PC-3 (cell line): ENCODE measurements around the gene WDR59.

Experiments used
- EZH2 ChIP-seq: fragments of 300-600 bp; sonication (generic); IDR thresholded peaks from one replicate; pipeline ENCODE4 v1.6.1; 2017; ENCODE audit warnings: antibody characterized with exemption, mild to moderate bottlenecking, low read length; ENCODE audit not compliant: unreplicated experiment
- EZH2phosphoT487 ChIP-seq: fragments of 300-600 bp; sonication (generic); IDR thresholded peaks from 2 replicates; pipeline ENCODE4 v1.6.1; 2018; ENCODE audit warnings: mild to moderate bottlenecking, antibody characterized with exemption, low read length, borderline replicate concordance
- TF ChIP-seq, protein P1 (sequence below): fragments of 300-600 bp; sonication (generic); conservative IDR thresholded peaks from 2 replicates; pipeline ENCODE4 v1.5.1; 2017; ENCODE audit warnings: antibody characterized with exemption, low read depth, mild to moderate bottlenecking, low read length

DNA sequence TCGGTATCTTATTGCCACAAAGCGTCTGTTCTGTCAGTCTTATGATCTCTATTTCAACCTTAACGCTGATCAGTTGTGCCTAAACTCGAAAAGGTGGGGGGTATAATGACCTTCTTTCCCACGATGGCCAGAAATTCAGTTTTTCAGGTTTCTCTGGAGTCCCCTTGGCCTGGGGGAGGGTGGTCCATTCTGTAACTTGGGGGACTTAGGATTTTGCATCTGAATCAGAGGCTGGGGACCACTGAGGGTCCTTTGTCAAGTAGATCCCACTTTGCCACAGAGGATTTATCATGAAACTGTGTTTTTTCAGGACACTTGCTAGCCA, 6.3 kb upstream of the WDR59 start:
- TF ChIP-seq, protein P1, sequence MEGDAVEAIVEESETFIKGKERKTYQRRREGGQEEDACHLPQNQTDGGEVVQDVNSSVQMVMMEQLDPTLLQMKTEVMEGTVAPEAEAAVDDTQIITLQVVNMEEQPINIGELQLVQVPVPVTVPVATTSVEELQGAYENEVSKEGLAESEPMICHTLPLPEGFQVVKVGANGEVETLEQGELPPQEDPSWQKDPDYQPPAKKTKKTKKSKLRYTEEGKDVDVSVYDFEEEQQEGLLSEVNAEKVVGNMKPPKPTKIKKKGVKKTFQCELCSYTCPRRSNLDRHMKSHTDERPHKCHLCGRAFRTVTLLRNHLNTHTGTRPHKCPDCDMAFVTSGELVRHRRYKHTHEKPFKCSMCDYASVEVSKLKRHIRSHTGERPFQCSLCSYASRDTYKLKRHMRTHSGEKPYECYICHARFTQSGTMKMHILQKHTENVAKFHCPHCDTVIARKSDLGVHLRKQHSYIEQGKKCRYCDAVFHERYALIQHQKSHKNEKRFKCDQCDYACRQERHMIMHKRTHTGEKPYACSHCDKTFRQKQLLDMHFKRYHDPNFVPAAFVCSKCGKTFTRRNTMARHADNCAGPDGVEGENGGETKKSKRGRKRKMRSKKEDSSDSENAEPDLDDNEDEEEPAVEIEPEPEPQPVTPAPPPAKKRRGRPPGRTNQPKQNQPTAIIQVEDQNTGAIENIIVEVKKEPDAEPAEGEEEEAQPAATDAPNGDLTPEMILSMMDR: no peak
- TF ChIP-seq EZH2: no peak
- TF ChIP-seq EZH2phosphoT487: no peak
